ENCODE measurements around the gene TATDN3.
"Not testable (repeated sequence)": the region's sequence is repeated elsewhere in the genome, so short reads cannot be mapped to it uniquely, and the experiment has no call there.

DNA sequence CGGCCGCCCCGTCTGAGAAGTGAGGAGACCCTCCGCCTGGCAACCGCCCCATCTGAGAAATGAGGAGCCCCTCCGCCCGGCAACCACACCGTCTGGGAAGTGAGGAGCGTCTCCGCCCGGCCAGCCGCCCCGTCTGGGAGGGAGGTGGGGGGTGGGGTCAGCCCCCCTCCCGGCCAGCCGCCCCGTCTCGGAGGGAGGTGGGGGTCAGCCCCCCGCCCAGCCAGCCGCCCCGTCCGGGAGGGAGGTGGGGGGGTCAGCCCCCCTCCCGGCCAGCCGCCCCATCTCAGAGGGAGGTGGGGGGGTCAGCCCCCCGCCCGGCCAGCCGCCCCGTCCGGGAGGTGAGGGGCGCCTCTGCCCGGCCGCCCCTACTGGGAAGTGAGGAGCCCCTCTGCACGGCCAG is 12.6 kb upstream of the TATDN3 start:
- TF ChIP-seq, protein P1, sequence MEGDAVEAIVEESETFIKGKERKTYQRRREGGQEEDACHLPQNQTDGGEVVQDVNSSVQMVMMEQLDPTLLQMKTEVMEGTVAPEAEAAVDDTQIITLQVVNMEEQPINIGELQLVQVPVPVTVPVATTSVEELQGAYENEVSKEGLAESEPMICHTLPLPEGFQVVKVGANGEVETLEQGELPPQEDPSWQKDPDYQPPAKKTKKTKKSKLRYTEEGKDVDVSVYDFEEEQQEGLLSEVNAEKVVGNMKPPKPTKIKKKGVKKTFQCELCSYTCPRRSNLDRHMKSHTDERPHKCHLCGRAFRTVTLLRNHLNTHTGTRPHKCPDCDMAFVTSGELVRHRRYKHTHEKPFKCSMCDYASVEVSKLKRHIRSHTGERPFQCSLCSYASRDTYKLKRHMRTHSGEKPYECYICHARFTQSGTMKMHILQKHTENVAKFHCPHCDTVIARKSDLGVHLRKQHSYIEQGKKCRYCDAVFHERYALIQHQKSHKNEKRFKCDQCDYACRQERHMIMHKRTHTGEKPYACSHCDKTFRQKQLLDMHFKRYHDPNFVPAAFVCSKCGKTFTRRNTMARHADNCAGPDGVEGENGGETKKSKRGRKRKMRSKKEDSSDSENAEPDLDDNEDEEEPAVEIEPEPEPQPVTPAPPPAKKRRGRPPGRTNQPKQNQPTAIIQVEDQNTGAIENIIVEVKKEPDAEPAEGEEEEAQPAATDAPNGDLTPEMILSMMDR (IDR thresholded peaks at IDR 0.05; ENCODE audit: poor library complexity), result not testable (repeated sequence)
- TF ChIP-seq EZH2 (IDR thresholded peaks at IDR 0.05; ENCODE audit: borderline replicate concordance), result not testable (repeated sequence)
